MCF 10A (cell line): Measurements from ENCODE around the gene LHX3. TPM values are rescaled to one million over a fixed set of nuclear protein-coding genes. Genes with fewer than 3 reads are reported as not detected.

Source experiments
- BruUV-seq: library from RNA; stranded (reverse); fragments of 400-500 nt; replicated peaks from 2 replicates; lab custom pipeline; 2021; lab: Mats Ljungman, UMichigan
- CTCF ChIA-PET: fragments of 300-600 bp; sonication (Branson Sonifier 250); formaldehyde crosslinking; extraction: SDS; loops from one replicate; lab custom pipeline; 2021; ENCODE audit warnings: antibody characterized with exemption, inconsistent platforms; lab: Yijun Ruan, JAX
- POLR2A ChIA-PET: fragments of 300-600, 350-650 bp; sonication (Branson Sonifier 250); formaldehyde crosslinking; extraction: SDS; loops from one replicate; lab custom pipeline; 2020; ENCODE audit warnings: antibody characterized with exemption, inconsistent platforms; lab: Yijun Ruan, JAX
- DNase-seq: peaks from one replicate; pipeline ENCODE4 v3.0.0-alpha.2; 2018; ENCODE audit not compliant: unreplicated experiment
- H3K27ac Mint-ChIP-seq: one replicate; pipeline ENCODE4 v1.8.0; 2022; ENCODE audit warnings: mild to moderate bottlenecking, low read depth, mixed read lengths; ENCODE audit not compliant: unreplicated experiment
- H3K27me3 Mint-ChIP-seq: one replicate; pipeline ENCODE4 v1.8.0; 2022; ENCODE audit warnings: mixed read lengths; ENCODE audit not compliant: insufficient read depth, unreplicated experiment
- H3K36me3 Mint-ChIP-seq: one replicate; pipeline ENCODE4 v1.8.0; 2022; ENCODE audit warnings: mild to moderate bottlenecking, moderate library complexity, mixed read lengths; ENCODE audit not compliant: insufficient read depth, unreplicated experiment
- H3K4me1 Mint-ChIP-seq: one replicate; pipeline ENCODE4 v1.8.0; 2022; ENCODE audit warnings: mixed read lengths; ENCODE audit not compliant: insufficient read depth, unreplicated experiment
- H3K4me3 Mint-ChIP-seq: one replicate; pipeline ENCODE4 v1.8.0; 2022; ENCODE audit warnings: mild to moderate bottlenecking, moderate library complexity, mixed read lengths; ENCODE audit not compliant: unreplicated experiment
- H3K9me3 Mint-ChIP-seq: one replicate; pipeline ENCODE4 v1.8.0; 2022; ENCODE audit warnings: mixed read lengths; ENCODE audit not compliant: unreplicated experiment
- intact Hi-C: fragments of 100-400 bp; cut with micrococcal nuclease; formaldehyde crosslinking; loops from 2 replicates; pipeline ENCODE4 v1.14.1; 2022
- total RNA-seq: library from RNA; stranded (reverse); gene quantifications from 2 replicates; pipeline ENCODE4 v1.2.3, GENCODE V29; 2022
- TF ChIP-seq, protein P1 (sequence below): fragments of 200-600 bp; IDR thresholded peaks from one replicate; pipeline ENCODE4 v1.8.0; 2022; ENCODE audit warnings: antibody characterized with exemption, mild to moderate bottlenecking; ENCODE audit not compliant: unreplicated experiment

LHX3 gene
- total RNA-seq, 1 experiment from 2014 or later: 0.26 TPM

DNA sequence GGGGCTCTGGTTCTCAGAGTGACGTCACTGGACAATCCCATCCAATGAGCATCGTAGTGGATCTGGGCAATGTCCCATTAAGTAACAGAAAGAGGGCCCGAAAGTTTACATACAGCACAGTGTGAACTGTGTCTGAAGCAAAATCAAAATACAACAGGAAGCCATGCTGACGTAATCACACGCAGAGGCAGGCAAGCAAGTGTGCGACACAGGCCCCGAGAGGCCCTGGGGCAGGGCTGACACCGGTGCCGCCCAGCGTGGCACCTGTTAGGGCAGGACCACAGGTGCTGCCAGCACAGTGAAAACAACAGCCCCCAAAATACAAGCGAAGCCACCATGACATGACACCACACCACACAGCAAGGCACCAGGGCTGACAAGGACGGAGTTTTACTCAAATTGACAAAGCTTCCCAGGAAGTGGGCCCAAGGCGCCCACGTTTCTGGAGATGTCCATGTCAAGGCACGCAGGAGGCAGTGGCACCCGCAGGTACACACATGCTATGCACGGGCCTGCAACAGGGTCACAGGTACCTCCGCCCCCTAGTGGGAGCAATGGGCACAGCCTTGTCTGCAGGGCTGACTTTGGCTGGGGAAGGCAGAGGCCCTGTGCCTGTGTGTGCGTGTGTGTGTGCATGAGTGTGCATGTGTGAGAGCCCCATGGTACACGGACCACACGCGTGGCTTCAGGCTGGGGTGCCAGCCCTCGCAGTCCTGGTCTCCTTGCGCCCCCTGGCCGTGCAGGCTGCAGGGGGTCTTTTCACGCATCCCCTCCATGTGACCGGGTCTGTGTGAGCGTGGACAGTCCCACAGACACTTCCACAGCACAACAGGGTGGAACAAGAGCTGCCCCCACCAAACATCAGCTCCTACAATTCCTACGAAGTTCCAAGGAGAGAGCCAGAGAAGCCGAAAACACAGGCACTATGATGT lies 21.1 kb upstream of the LHX3 start:
- no peak overlapping the region for H3K27ac Mint-ChIP-seq
- ChIA-PET CTCF (interaction anchor here (0.6 to 2.4 kb wide), 15 partner anchors 8 to 258 kb away, joined by 3 to 13 read pairs (median 3); no protein-coding TSS in a partner anchor), POLR2A (no interaction called here)
- H3K4me1 Mint-ChIP-seq: peaks cover 14% of the 10 kb centered on the region
- no peak overlapping the region for H3K4me3 Mint-ChIP-seq
- TF ChIP-seq, protein P1, sequence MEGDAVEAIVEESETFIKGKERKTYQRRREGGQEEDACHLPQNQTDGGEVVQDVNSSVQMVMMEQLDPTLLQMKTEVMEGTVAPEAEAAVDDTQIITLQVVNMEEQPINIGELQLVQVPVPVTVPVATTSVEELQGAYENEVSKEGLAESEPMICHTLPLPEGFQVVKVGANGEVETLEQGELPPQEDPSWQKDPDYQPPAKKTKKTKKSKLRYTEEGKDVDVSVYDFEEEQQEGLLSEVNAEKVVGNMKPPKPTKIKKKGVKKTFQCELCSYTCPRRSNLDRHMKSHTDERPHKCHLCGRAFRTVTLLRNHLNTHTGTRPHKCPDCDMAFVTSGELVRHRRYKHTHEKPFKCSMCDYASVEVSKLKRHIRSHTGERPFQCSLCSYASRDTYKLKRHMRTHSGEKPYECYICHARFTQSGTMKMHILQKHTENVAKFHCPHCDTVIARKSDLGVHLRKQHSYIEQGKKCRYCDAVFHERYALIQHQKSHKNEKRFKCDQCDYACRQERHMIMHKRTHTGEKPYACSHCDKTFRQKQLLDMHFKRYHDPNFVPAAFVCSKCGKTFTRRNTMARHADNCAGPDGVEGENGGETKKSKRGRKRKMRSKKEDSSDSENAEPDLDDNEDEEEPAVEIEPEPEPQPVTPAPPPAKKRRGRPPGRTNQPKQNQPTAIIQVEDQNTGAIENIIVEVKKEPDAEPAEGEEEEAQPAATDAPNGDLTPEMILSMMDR: peak; percentile 85
- intact Hi-C loops: loop anchor here (1.0 kb wide), 1 partner anchor 56 kb away; no protein-coding TSS in a partner anchor
- H3K9me3 Mint-ChIP-seq: no peaks in the 10 kb centered on the region
- no TSS peak for BruUV-seq
- peaks cover 47% of the 10 kb centered on the region for H3K36me3 Mint-ChIP-seq
- H3K27me3 Mint-ChIP-seq: no peaks in the 10 kb centered on the region
- peak; percentile 65 for DNase-seq

DNA sequence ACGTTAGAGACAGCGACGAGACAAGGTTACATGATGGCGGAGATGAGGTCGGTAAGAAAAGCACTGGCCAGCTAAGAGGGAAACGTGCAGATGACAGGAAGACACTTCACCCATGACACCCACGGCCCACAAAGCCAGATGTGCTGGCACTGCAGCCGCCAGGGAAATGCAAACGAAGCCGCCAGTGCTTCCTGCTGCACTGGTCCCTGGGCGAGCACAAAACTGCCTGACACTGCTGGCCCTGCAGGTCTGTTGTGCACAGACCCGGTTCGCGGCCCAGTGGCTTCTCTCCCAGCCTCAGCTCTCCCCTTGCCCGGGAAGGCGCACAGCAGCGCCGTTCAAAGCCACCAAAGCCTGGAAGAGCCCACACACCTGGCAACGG lies 20.4 kb upstream of the LHX3 start:
- Mint-ChIP-seq H3K9me3 (no peaks in the 10 kb centered on the region), H3K4me3 (no peak overlapping the region)

GRCh38 chr9:136223871-136224640 lies 19.1 kb upstream of the LHX3 start:
- POLR2A ChIA-PET: interaction anchor here (0.7 kb wide), 1 partner anchor 10 kb away, joined by 3 read pairs; no protein-coding TSS in a partner anchor
- H3K36me3 Mint-ChIP-seq: peaks cover 47% of the 10 kb centered on the region
- H3K27ac Mint-ChIP-seq: no peak overlapping the region

More for the DNA sequence above, 20.4 kb upstream of the LHX3 start:
- POLR2A ChIA-PET: no interaction called here
- Mint-ChIP-seq H3K36me3 (peaks cover 45% of the 10 kb centered on the region), H3K4me1 (peaks cover 21% of the 10 kb centered on the region), H3K27ac (no peak overlapping the region), H3K27me3 (no peaks in the 10 kb centered on the region)
- intact Hi-C loops: no loop called here
- CTCF ChIA-PET: interaction anchor here (0.6 to 2.4 kb wide), 7 partner anchors 8 to 258 kb away, joined by 3 to 13 read pairs (median 3); no protein-coding TSS in a partner anchor
- no peak for DNase-seq
- no TSS peak for BruUV-seq
- TF ChIP-seq, protein P1: no peak

More at GRCh38 chr9:136223871-136224640, 19.1 kb upstream of the LHX3 start:
- Mint-ChIP-seq H3K4me3 (no peak overlapping the region), H3K4me1 (peaks cover 32% of the 10 kb centered on the region), H3K27me3 (no peaks in the 10 kb centered on the region), H3K9me3 (no peaks in the 10 kb centered on the region)
- no peak for DNase-seq
- intact Hi-C loops: no loop called here
- CTCF ChIA-PET: interaction anchor here (0.6 to 2.2 kb wide), 4 partner anchors 50 to 257 kb away, joined by 3 to 6 read pairs (median 4); no protein-coding TSS in a partner anchor
- no TSS peak for BruUV-seq
- TF ChIP-seq, protein P1: no peak
